WTC11 (cell line): ENCODE data around the gene ZFYVE19. TPM values are rescaled to one million over a fixed set of nuclear protein-coding genes. Genes with fewer than 3 reads are reported as not detected.
A peak's percentile ranks its signal among the peaks of the same experiment; 100 is the strongest.

Experiments used
- ATAC-seq: fragments of 200-7000 bp; cut with Tn5 transposase; 2 replicates; pipeline ENCODE4 v1.10.0; 2021; ENCODE audit warnings: mild to moderate bottlenecking, moderate library complexity
- CTCF ChIA-PET: fragments of 300-600 bp; sonication (Branson Sonifier 250); formaldehyde crosslinking; loops from one replicate; lab custom pipeline; 2021; ENCODE audit warnings: antibody characterized with exemption; lab: Charles Lee
- POLR2A ChIA-PET: fragments of 350-600 bp; sonication (Branson Sonifier 250); formaldehyde crosslinking; loops from one replicate; lab custom pipeline; 2021; ENCODE audit warnings: antibody characterized with exemption; lab: Charles Lee
- DNase-seq: peaks from one replicate; pipeline ENCODE4 v3.0.0; 2021; ENCODE audit warnings: low spot score
- H3K27ac Mint-ChIP-seq: 2 replicates; pipeline ENCODE4 v1.8.0; 2021; ENCODE audit warnings: mixed read lengths
- H3K27me3 Mint-ChIP-seq: 2 replicates; pipeline ENCODE4 v1.8.0; 2021; ENCODE audit warnings: low read depth, mild to moderate bottlenecking, moderate library complexity, mixed read lengths
- H3K36me3 Mint-ChIP-seq: 2 replicates; pipeline ENCODE4 v1.8.0; 2021; ENCODE audit warnings: mixed read lengths
- H3K4me1 Mint-ChIP-seq: 2 replicates; pipeline ENCODE4 v1.8.0; 2022; ENCODE audit warnings: mixed read lengths
- H3K4me3 Mint-ChIP-seq: 2 replicates; pipeline ENCODE4 v1.8.0; 2021; ENCODE audit warnings: mild to moderate bottlenecking, moderate library complexity, mixed read lengths
- H3K9me3 Mint-ChIP-seq: 2 replicates; pipeline ENCODE4 v1.8.0; 2021; ENCODE audit warnings: mixed read lengths
- ATF1 ChIP-seq: sonication (generic); formaldehyde crosslinking; IDR thresholded peaks from 2 replicates; pipeline ENCODE4 v1.8.1; 2023; ENCODE audit warnings: mild to moderate bottlenecking, moderate library complexity, missing genetic modification reagents
- EMX1 ChIP-seq: fragments of 250-450 bp; sonication (Bioruptor Pico); IDR thresholded peaks from 2 replicates; pipeline ENCODE4 v1.8.0; 2021; ENCODE audit warnings: mild to moderate bottlenecking
- FOXP1 ChIP-seq: sonication (generic); formaldehyde crosslinking; IDR thresholded peaks from 2 replicates; pipeline ENCODE4 v1.8.0; 2022; ENCODE audit warnings: missing genetic modification reagents, mild to moderate bottlenecking, moderate library complexity, borderline replicate concordance
- GABPB1 ChIP-seq: sonication (generic); formaldehyde crosslinking; IDR thresholded peaks from 2 replicates; pipeline ENCODE4 v1.8.1; 2023; ENCODE audit warnings: mild to moderate bottlenecking, missing genetic modification reagents
- MXD4 ChIP-seq: fragments of 250-450 bp; sonication (Bioruptor Pico); IDR thresholded peaks from 2 replicates; pipeline ENCODE4 v1.8.0; 2021; ENCODE audit warnings: mild to moderate bottlenecking, moderate library complexity, borderline replicate concordance
- NR3C1 ChIP-seq: sonication (generic); formaldehyde crosslinking; conservative IDR thresholded peaks from 2 replicates; pipeline ENCODE4 v1.8.1; 2023; ENCODE audit warnings: low read depth, mild to moderate bottlenecking, missing genetic modification reagents
- PRRX2 ChIP-seq: fragments of 250-450 bp; sonication (Bioruptor Pico); IDR thresholded peaks from 2 replicates; pipeline ENCODE4 v1.8.0; 2021; ENCODE audit warnings: mild to moderate bottlenecking
- STAT6 ChIP-seq: sonication (generic); formaldehyde crosslinking; conservative IDR thresholded peaks from 2 replicates; pipeline ENCODE4 v1.8.1; 2023; ENCODE audit warnings: mild to moderate bottlenecking, low read depth, missing genetic modification reagents, moderate library complexity
- TCF7 ChIP-seq: sonication (generic); formaldehyde crosslinking; IDR thresholded peaks from 2 replicates; pipeline ENCODE4 v1.8.0; 2022; ENCODE audit warnings: mild to moderate bottlenecking, low read depth, missing genetic modification reagents, moderate library complexity
- TP53 ChIP-seq: sonication (generic); formaldehyde crosslinking; IDR thresholded peaks from 2 replicates; pipeline ENCODE4 v1.8.1; 2023; ENCODE audit warnings: mild to moderate bottlenecking, missing genetic modification reagents
- USF1 ChIP-seq: sonication (generic); formaldehyde crosslinking; IDR thresholded peaks from 2 replicates; pipeline ENCODE4 v1.8.0; 2022; ENCODE audit warnings: mild to moderate bottlenecking, missing genetic modification reagents
- ZBTB43 ChIP-seq: sonication (generic); formaldehyde crosslinking; IDR thresholded peaks from 2 replicates; pipeline ENCODE4 v1.8.1; 2023; ENCODE audit warnings: mild to moderate bottlenecking, missing genetic modification reagents
- ZNF121 ChIP-seq: sonication (generic); formaldehyde crosslinking; IDR thresholded peaks from 2 replicates; pipeline ENCODE4 v1.8.0; 2023; ENCODE audit warnings: missing genetic modification reagents
- ZNF232 ChIP-seq: sonication (generic); formaldehyde crosslinking; IDR thresholded peaks from 2 replicates; pipeline ENCODE4 v1.8.0; 2022; ENCODE audit warnings: mild to moderate bottlenecking, missing genetic modification reagents
- total RNA-seq: library from RNA; stranded (reverse); gene quantifications from 3 replicates; pipeline ENCODE4 v1.2.3, GENCODE V29; 2021
- TF ChIP-seq, protein P1 (sequence below): fragments of 200-600 bp; IDR thresholded peaks from 2 replicates; pipeline ENCODE4 v1.8.0; 2022; ENCODE audit warnings: antibody characterized with exemption
- TF ChIP-seq, protein P2 (sequence below): sonication (generic); formaldehyde crosslinking; IDR thresholded peaks from 2 replicates; pipeline ENCODE4 v1.8.0; 2022; ENCODE audit warnings: mild to moderate bottlenecking, missing genetic modification reagents
- TF ChIP-seq, protein P3 (sequence below): sonication (generic); formaldehyde crosslinking; IDR thresholded peaks from 2 replicates; pipeline ENCODE4 v1.8.1; 2023; ENCODE audit warnings: mild to moderate bottlenecking, missing genetic modification reagents, moderate library complexity
- TF ChIP-seq, protein P4 (sequence below): sonication (generic); formaldehyde crosslinking; IDR thresholded peaks from 2 replicates; pipeline ENCODE4 v1.8.0; 2022; ENCODE audit warnings: mild to moderate bottlenecking, missing genetic modification reagents

Gene ZFYVE19
- total RNA-seq, 1 experiment from 2014 or later = 18.9 TPM

DNA sequence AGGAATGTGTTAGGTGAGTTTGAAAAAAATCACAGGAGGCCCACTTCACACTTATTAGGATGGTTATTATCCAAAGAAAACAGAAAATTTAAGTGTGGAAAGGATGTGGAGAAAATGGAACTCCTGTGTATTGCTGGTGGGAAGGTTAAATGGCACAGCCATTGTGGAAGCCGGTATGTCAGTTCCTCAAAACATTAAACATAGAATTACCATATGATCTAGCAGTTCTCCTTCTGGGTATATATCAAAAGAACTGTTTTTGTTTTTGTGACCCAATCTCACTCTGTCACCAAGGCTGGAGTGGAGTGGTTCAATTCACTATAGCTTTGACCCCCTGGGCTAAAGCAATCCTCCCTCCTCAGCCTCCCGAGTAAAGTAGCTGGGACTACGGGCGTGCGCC lies 10.4 kb upstream of the ZFYVE19 start:
- Mint-ChIP-seq H3K9me3 (no peaks in the 10 kb centered on the region), H3K4me3 (no peak overlapping the region), H3K27ac (peak overlapping the region; percentile 87), H3K4me1 (peaks cover 58% of the 10 kb centered on the region), H3K27me3 (no peaks in the 10 kb centered on the region), H3K36me3 (peaks cover 15% of the 10 kb centered on the region)
- ATAC-seq (no peak), DNase-seq (no peak)
- ChIA-PET POLR2A (interaction anchor here (1.3 kb wide), 1 partner anchor 9 kb away, joined by 7 read pairs; no protein-coding TSS in a partner anchor), CTCF (interaction anchor here (1.2 kb wide), 1 partner anchor 9 kb away, joined by 4 read pairs; no protein-coding TSS in a partner anchor)
- no peak for TF ChIP-seq ZNF121 (CRISPR knock-in tag)
- no peak for TF ChIP-seq STAT6
- TF ChIP-seq ZBTB43 = no peak
- no peak for TF ChIP-seq EMX1
- no peak for TF ChIP-seq USF1
- TF ChIP-seq TCF7 = no peak
- TF ChIP-seq NR3C1 (CRISPR knock-in tag) = no peak
- TF ChIP-seq TP53 = no peak
- no peak for TF ChIP-seq ZNF232 (CRISPR knock-in tag)
- TF ChIP-seq, protein P1, sequence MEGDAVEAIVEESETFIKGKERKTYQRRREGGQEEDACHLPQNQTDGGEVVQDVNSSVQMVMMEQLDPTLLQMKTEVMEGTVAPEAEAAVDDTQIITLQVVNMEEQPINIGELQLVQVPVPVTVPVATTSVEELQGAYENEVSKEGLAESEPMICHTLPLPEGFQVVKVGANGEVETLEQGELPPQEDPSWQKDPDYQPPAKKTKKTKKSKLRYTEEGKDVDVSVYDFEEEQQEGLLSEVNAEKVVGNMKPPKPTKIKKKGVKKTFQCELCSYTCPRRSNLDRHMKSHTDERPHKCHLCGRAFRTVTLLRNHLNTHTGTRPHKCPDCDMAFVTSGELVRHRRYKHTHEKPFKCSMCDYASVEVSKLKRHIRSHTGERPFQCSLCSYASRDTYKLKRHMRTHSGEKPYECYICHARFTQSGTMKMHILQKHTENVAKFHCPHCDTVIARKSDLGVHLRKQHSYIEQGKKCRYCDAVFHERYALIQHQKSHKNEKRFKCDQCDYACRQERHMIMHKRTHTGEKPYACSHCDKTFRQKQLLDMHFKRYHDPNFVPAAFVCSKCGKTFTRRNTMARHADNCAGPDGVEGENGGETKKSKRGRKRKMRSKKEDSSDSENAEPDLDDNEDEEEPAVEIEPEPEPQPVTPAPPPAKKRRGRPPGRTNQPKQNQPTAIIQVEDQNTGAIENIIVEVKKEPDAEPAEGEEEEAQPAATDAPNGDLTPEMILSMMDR = no peak
- TF ChIP-seq, protein P2, sequence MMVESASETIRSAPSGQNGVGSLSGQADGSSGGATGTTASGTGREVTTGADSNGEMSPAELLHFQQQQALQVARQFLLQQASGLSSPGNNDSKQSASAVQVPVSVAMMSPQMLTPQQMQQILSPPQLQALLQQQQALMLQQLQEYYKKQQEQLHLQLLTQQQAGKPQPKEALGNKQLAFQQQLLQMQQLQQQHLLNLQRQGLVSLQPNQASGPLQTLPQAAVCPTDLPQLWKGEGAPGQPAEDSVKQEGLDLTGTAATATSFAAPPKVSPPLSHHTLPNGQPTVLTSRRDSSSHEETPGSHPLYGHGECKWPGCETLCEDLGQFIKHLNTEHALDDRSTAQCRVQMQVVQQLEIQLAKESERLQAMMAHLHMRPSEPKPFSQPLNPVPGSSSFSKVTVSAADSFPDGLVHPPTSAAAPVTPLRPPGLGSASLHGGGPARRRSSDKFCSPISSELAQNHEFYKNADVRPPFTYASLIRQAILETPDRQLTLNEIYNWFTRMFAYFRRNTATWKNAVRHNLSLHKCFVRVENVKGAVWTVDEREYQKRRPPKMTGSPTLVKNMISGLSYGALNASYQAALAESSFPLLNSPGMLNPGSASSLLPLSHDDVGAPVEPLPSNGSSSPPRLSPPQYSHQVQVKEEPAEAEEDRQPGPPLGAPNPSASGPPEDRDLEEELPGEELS (CRISPR knock-in tag) = no peak
- TF ChIP-seq, protein P3, sequence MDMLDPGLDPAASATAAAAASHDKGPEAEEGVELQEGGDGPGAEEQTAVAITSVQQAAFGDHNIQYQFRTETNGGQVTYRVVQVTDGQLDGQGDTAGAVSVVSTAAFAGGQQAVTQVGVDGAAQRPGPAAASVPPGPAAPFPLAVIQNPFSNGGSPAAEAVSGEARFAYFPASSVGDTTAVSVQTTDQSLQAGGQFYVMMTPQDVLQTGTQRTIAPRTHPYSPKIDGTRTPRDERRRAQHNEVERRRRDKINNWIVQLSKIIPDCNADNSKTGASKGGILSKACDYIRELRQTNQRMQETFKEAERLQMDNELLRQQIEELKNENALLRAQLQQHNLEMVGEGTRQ (CRISPR knock-in tag) = no peak
- no peak for TF ChIP-seq FOXP1 (CRISPR knock-in tag)
- TF ChIP-seq GABPB1 = no peak
- TF ChIP-seq MXD4 (CRISPR knock-in tag) = no peak
- TF ChIP-seq, protein P4, sequence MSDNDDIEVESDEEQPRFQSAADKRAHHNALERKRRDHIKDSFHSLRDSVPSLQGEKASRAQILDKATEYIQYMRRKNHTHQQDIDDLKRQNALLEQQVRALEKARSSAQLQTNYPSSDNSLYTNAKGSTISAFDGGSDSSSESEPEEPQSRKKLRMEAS (CRISPR knock-in tag) = no peak
- TF ChIP-seq ATF1 (CRISPR knock-in tag) = no peak
- TF ChIP-seq PRRX2 (CRISPR knock-in tag) = no peak
